NCI-H526 treated with DMSO at 0.1 percent for 48 hours (cell line): ENCODE results near the gene CEP78.
A peak's percentile ranks its signal among the peaks of the same experiment; 100 is the strongest.
"Not testable (repeated sequence)": the region's sequence is repeated elsewhere in the genome, so short reads cannot be mapped to it uniquely, and the experiment has no call there.

Experiments used
- DNase-seq: peaks from one replicate; lab custom pipeline; 2025; lab: John Stamatoyannopoulos, UW

CEP78 gene, protein sequence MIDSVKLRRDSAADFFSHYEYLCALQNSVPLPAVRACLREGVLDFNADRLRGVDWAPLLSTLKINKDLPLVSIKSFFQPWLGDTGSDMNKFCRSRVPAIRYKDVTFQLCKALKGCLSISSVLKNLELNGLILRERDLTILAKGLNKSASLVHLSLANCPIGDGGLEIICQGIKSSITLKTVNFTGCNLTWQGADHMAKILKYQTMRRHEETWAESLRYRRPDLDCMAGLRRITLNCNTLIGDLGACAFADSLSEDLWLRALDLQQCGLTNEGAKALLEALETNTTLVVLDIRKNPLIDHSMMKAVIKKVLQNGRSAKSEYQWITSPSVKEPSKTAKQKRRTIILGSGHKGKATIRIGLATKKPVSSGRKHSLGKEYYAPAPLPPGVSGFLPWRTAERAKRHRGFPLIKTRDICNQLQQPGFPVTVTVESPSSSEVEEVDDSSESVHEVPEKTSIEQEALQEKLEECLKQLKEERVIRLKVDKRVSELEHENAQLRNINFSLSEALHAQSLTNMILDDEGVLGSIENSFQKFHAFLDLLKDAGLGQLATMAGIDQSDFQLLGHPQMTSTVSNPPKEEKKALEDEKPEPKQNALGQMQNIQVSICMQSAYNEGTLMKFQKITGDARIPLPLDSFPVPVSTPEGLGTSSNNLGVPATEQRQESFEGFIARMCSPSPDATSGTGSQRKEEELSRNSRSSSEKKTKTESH

DNA sequence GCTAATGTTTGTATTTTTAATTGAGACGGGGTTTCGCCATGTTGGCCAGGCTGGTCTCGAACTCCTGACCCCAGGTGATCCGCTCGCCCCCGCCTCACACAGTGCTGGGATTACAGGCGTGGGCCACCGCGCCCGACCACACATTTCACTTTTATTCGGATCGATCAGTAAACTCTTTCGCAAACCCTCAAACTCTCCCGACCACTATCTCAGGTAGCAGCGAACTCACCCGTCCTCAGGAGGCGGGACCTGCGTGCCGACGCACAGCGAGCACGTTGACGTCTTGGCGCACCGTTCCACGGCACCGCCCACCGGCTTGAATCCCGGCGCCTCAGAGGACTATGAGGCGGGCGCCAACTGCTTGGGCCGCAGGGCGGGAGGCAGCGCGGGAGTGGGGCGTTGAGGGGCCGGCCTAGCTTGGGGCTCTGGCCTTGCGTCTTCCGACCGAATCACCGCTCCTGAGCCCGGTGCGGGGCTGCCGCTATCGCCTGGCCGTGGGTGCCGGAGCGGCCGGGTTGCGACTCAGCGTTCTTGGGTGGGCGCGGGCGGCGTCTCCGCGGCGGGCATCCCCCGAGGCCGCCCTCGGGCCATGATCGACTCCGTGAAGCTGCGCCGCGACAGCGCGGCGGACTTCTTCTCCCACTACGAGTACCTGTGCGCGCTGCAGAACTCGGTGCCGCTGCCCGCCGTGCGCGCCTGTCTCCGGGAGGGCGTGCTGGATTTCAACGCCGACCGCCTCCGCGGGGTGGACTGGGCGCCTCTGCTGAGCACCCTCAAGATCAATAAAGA is at the start of gene CEP78:
Gene CEP78, plus strand, starts transcription at position 314 of the 789 bp plus-strand sequence. Its CDS starts 276 bp downstream, at position 590.
- DNase-seq = peak; percentile 72

GRCh38 chr9:78187763-78188484 is 48.0 kb upstream of the CEP78 start:
- DNase-seq = no peak

DNA sequence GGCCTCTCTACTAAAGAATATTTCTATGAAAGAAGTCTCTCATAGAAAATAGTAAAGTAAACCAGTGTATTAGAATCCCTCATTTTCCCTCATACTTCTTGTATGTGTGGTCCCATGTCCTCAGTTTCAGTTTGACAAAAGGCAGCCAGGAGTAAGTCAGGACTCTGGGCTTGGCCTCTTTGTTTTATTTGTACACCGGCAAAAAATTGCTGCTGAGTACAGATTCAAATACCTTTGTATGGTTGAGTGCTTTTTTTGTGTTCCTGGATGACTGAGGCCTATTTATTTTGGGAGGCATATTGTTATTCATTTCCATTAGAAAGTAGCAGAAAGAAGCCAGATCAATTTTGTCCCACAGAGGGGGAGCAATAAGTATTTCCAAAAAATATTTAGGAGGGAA is 47.3 kb upstream of the CEP78 start:
- no peak for DNase-seq

DNA sequence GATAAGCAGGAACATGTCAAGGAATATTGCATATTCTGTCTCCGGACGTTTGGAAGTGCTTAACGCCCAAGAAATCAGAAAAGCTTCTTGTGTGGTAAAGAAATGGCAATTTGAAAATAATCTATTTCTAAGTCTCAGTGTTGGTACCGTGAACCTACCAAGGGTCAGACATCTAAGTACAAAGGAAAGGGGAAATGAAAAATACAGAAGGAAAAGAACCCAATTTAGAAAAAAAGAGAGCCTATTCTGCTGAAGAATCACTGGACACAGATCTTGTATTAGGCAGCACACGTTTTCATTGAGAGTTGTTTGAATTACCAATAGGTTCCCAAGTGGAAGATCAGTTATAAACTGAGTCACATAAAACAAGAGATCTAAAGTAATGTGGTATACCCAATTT is 46.9 kb upstream of the CEP78 start:
- DNase-seq = no peak

- no peak for DNase-seq
These were observed 46.4 kb upstream of the CEP78 start for GRCh38 chr9:78189461-78189860.

DNA sequence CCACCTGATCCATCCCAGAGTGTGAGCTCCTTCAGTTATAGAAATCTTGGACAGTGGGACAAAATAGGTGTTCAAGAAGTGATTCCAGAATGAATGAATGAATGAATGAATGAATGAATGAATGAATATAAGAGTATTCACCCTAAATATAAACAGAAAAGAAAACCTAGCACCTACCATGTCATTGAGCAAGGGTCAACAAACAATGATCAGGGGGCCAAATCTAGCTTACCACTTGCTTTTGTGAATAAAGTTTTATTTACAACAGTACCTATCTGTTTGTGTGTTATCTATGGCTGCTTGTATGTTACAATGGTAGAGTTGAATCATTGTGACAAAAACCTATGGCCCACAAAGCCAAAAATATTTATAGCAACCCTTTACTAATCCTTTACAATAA is 43.9 kb upstream of the CEP78 start:
- DNase-seq = no peak

- no peak for DNase-seq
These were observed 39.6 kb upstream of the CEP78 start for GRCh38 chr9:78196258-78196657.

DNA sequence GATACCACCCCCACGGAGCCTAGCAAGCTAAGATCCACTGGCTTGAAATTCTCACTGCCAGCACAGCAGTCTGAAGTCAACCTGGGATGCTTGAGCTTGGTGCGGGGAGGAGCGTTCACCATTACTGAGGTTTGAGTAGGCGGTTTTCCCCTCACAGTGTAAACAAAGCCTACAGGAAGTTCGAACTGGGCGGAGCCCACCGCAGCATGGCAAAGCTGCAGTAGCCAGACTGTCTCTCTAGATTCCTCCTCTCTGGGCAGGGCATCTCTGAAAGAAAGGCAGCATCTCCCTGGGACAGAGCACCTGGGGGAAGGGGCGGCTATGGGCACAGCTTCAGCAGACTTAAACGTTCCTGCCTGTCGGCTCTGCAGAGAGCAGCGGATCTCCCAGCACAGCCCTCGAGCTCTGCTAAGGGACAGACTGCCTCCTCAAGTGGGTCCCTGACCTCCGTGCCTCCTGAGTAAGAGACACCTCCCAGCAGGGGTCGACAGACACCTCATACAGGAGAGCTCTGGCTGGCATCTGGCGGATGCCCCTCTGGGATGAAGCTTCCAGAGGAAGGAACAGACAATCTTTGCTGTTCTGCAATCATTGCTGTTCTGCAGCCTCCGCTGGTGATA is 34.6 kb upstream of the CEP78 start:
- DNase-seq = not testable (repeated sequence)

- no peak for DNase-seq
These were observed 28.6 kb upstream of the CEP78 start for GRCh38 chr9:78207319-78207718.

- no peak for DNase-seq
These were observed 28.0 kb upstream of the CEP78 start for GRCh38 chr9:78207901-78208300.

- DNase-seq = no peak
These were observed 26.7 kb upstream of the CEP78 start for GRCh38 chr9:78209127-78209526.

- DNase-seq = no peak
These were observed 25.0 kb upstream of the CEP78 start for GRCh38 chr9:78210841-78211301.

DNA sequence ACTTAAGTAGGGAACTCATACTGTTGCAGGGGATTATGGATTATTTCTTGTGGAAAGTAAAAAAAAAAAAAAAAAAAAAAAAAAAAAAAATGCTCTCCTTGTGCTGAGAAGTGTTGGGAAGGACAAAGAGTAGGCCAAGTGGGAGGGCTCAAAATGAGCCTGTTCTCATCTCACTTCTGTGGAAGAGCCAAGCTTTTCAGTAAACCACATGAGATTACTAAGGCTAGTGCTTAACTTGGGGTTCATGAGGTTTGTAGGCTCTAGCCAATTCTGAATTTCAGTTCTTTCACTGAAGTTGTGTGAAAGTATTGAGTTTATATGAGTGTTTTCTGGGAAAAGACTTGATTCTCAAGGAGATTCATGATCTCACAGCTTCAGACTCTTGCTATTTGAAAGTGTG is 23.0 kb upstream of the CEP78 start:
- no peak for DNase-seq

DNA sequence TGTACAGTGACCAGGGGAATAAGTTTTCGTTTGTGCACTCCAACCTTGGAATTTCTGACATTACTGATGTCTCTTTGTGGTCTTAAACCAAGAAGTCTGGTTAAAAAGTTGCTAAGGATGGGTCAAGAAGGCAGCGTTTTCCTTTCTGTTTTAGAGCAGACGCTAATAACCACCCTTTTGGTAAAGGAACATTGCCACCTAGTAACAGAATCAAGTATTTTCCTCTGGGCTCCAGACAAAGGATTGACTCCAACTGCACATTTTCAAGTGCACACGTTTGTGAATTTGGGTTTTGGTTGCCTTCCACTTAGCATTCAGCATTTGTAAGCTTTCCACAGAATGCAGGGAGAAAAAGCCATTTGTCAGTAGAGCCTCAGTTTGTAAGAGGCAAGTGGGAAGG is 22.2 kb upstream of the CEP78 start:
- no peak for DNase-seq

- no peak for DNase-seq
These were observed 21.4 kb upstream of the CEP78 start for GRCh38 chr9:78214492-78214891.

- DNase-seq = no peak
These were observed 20.2 kb upstream of the CEP78 start for GRCh38 chr9:78215706-78216105.

DNA sequence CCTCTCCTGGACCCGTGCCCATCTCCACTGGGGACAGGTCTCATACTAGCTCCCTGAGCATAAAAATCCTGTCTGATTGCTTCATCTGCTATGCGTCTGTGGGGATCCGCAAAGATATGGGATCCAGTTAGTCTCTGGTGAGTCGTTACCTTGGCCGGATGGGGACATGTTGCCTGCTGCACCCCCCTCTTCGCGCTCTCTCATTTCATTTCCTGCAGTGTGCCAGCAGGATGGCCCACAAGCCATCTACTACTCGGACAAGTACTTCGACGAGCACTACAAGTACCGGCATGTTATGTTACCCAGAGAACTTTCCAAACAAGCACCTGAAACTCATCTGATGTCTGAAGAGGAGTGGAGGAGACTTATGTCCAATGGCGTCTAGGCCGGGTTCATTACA is 17.0 kb upstream of the CEP78 start:
- no peak for DNase-seq

GRCh38 chr9:78221425-78221824 is 14.4 kb upstream of the CEP78 start:
- DNase-seq = no peak

- DNase-seq = not testable (repeated sequence)
These were observed 14.0 kb upstream of the CEP78 start for GRCh38 chr9:78221841-78222240.

DNA sequence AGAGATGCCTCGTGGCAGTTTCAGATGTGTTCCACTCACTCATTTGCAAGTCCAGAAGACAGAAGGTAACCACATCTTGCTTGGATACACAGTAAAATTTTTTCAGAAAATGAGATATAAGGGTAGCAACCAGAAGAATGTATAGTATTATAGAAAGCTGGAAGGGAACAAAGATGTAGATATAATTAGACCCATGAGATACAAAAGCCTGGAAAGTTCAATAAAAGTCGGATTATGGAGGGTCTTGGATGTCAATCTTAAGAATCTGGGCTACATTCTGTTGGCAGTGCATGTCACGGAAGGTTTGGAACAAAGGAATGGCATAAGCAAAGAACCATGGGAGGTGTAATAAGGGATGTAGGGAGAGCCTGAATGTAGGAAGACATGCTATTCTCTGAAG is 5.1 kb upstream of the CEP78 start:
- DNase-seq = no peak

- not testable (repeated sequence) for DNase-seq
These were observed 3.4 kb upstream of the CEP78 start for GRCh38 chr9:78232471-78232870.
